HUES6 (cell line): Measurements from ENCODE around the gene TBC1D13.

Experiments used
- H3K27ac ChIP-seq: 2 replicates; pipeline ENCODE4 v1.7.0; 2013; ENCODE audit warnings: low read depth, mild to moderate bottlenecking, low read length, inconsistent platforms
- H3K27me3 ChIP-seq: 2 replicates; pipeline ENCODE4 v1.6.1; 2013; ENCODE audit warnings: low read length; ENCODE audit not compliant: control insufficient read depth, insufficient read depth
- H3K36me3 ChIP-seq: 2 replicates; pipeline ENCODE4 v1.6.1; 2013; ENCODE audit warnings: low read length; ENCODE audit not compliant: control insufficient read depth, insufficient read depth
- H3K4me1 ChIP-seq: 2 replicates; pipeline ENCODE4 v1.6.1; 2013; ENCODE audit warnings: low read length; ENCODE audit not compliant: control insufficient read depth, insufficient read depth
- H3K4me3 ChIP-seq: 2 replicates; pipeline ENCODE4 v1.5.1; 2013; ENCODE audit warnings: low read depth, low read length
- H3K9ac ChIP-seq: one replicate; pipeline ENCODE4 v1.6.1; 2013; ENCODE audit warnings: mild to moderate bottlenecking, low read length
- H3K9me3 ChIP-seq: 2 replicates; pipeline ENCODE4 v1.6.1; 2013; ENCODE audit warnings: low read depth, low read length; ENCODE audit not compliant: control insufficient read depth, insufficient read depth

TBC1D13 gene, protein sequence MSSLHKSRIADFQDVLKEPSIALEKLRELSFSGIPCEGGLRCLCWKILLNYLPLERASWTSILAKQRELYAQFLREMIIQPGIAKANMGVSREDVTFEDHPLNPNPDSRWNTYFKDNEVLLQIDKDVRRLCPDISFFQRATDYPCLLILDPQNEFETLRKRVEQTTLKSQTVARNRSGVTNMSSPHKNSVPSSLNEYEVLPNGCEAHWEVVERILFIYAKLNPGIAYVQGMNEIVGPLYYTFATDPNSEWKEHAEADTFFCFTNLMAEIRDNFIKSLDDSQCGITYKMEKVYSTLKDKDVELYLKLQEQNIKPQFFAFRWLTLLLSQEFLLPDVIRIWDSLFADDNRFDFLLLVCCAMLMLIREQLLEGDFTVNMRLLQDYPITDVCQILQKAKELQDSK

DNA sequence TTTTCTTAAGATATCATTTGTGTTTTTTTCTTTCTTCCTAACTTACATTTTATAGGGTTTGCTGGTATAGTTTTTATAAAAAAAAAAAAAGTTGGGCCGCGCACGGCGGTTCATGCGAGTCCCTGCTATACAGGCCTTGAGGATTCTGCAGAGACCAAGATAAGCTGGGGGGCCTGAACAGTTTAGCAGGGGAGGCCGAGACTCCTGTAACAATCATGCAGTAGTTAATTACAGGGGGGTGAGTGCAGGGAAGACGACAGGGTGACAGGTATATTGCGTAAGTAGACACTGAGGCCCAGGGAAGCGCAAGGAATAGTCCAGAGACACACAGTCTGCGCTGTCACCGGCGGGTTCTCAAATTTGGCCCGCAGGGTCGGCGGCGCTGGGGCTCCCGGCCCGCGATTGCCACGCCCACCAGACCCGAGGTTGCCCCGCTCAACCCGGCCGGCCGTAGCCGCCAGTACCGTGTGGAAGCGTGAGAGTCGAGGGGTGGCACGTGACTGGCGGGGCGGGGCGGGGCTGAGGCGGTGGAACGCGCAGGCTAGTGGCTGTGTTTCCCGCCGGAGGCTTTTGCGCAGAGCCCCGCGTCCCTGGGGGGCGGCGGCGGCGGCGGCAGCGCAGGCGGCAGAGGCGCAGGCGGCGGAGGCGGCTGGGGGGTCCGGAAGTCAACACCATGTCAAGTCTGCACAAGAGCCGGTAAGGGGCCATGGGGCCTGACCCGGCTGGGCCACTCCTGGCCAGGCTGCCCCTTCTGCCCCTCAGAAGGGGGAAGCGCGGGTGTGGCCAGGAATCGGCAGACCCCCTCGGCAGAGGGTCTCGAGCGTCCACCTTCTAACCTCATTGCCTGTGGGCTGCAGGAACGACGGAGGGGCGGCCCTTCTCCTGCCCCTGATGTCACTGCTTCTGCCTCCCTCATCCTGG is at the start of gene TBC1D13:
Gene TBC1D13 (plus strand): TSS at position 573 of the 921 bp plus-strand sequence. CDS start 101 bp downstream, at position 674.
- peak within 1 kb of the TSS; percentile 93 for H3K9ac ChIP-seq
- H3K9me3 ChIP-seq, result no peaks in the 10 kb centered on the region
- peaks cover 20% of the 10 kb centered on the region for H3K36me3 ChIP-seq
- peak within 1 kb of the TSS; percentile 98 for H3K4me3 ChIP-seq
- H3K4me1 ChIP-seq, result peaks cover 5% of the 10 kb centered on the region; the same call in 1 of the 2 replicates
- H3K27me3 ChIP-seq, result no peaks in the 10 kb centered on the region
- H3K27ac ChIP-seq, result peak within 1 kb of the TSS; percentile 43; the same call in 1 of the 2 replicates

DNA sequence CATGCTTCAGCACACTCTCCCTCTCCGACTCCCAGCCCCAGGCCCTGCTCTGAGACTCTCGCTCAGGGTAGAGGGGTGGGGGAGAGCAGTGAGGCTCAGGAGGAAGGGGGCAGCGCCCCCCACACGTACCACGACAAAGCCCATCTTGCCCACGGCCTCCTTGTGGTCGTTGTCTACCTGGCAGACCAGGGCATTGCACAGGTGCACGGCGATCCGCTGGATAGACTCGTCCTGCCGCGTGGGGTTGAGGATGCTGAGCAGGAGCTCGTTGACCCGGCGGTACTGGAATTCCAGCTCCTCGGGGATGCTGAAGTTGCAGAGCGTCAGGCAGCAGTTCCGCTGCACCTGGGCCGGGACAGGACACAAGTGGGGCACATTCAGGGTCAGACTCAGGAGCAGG is 44.7 kb upstream of the TBC1D13 start:
- Histone ChIP-seq H3K36me3 (peaks cover 8% of the 10 kb centered on the region), H3K4me3 (no peak overlapping the region), H3K27ac (no peak overlapping the region), H3K4me1 (no peaks in the 10 kb centered on the region), H3K9me3 (no peaks in the 10 kb centered on the region), H3K27me3 (no peaks in the 10 kb centered on the region), H3K9ac (no peak overlapping the region)

DNA sequence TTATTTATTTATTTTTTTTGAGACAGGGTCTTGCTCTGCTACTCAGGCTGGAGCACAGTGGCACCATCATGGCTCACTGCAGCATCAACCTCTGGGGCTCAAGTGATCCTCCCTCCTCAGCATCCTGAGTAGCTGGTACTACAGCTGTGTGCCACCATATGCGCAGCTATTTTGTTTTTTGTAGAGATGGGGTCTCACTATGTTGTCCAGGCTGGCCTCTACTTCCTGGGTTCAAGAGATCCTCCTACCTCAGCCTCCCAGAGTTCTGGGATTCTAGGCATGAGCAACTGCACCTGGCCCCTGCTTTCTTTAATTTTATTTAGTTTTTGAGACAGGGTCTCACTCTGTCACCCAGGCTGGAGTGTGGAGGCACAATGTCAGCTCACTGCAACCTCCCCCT is 43.6 kb upstream of the TBC1D13 start:
- Histone ChIP-seq H3K9ac (no peak overlapping the region), H3K4me1 (no peaks in the 10 kb centered on the region), H3K36me3 (peaks cover 8% of the 10 kb centered on the region), H3K27ac (no peak overlapping the region), H3K4me3 (no peak overlapping the region), H3K9me3 (no peaks in the 10 kb centered on the region), H3K27me3 (no peaks in the 10 kb centered on the region)

DNA sequence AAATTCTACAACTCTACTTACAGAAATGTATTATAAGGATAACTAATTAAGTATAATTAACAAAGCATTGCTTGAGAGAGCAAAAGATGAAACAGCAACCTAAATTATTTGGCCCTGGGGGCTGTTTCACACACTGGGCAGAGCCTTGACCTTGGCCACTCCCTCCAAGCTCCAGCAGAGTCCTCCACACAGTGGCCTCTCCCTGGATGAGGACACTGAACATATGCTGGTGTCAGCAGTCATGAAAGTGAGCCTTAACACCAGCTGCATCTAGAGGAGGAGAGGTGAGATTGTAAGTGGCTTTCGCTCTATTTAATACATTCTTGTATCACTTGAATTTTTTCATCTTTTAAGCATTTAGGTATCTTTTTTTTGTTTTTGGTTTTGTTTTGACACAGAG is 39.8 kb upstream of the TBC1D13 start:
- no peaks in the 10 kb centered on the region for H3K27me3 ChIP-seq
- H3K9me3 ChIP-seq, result no peaks in the 10 kb centered on the region
- peaks cover 20% of the 10 kb centered on the region for H3K36me3 ChIP-seq
- H3K4me3 ChIP-seq, result no peak overlapping the region
- H3K9ac ChIP-seq, result no peak overlapping the region
- H3K4me1 ChIP-seq, result no peaks in the 10 kb centered on the region
- H3K27ac ChIP-seq, result no peak overlapping the region

DNA sequence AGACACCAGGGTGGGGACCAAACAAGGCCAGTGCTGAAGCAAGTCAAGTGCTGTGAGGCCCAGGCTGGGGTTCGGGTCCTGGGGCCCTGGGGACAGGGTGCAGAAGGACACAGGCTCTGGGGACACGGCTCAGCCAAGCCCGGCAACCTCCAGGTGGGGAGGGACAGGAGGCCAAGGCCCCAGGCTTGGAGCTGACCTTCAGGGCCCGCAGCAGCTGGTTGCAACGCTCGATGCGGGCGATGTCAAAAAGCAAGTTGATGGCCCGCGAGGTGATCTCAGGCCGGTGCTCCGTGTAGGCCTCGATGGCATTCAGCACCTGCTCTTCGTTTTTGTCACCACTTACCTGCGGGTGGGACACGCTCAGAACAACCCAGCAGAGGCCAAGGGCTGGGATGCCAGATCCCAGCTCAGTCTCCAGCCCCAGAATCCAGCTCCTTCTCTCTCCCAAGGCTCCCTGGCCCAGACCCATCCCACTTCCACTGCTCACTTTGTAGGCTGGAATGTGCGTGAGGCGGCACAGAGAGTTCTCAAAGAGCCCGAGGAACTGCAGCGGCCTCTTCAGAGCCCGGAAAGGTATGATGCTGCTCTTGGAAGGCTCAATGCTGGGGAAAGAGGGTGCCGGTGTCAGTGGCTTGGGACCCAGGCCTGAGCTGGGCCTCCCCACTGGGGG is 36.0 kb upstream of the TBC1D13 start:
- H3K9ac ChIP-seq, result no peak overlapping the region
- no peaks in the 10 kb centered on the region for H3K27me3 ChIP-seq
- no peak overlapping the region for H3K27ac ChIP-seq
- H3K36me3 ChIP-seq, result peaks cover 31% of the 10 kb centered on the region
- no peaks in the 10 kb centered on the region for H3K9me3 ChIP-seq
- no peaks in the 10 kb centered on the region for H3K4me1 ChIP-seq
- no peak overlapping the region for H3K4me3 ChIP-seq

DNA sequence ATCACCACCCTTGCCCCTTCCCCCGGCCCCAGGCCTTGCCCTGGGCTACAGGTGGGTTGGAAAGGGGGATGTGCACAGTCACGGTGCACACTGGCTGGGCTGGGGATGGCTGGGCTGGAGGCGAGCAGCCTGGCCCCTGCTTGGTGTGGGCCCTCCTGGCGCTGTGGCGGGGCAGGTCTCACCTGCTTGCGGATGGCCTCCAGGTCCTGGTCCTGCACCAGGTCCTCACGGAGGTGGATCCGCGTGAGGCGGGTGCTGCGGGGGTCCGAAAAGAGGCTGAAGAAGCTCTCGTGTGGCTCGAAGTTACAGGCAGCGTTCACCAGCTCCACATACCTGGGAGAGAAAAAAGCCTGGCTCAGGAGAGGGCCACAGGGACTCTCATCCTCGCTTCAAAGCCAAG is 33.4 kb upstream of the TBC1D13 start:
- H3K9me3 ChIP-seq, result no peaks in the 10 kb centered on the region
- no peak overlapping the region for H3K9ac ChIP-seq
- H3K4me1 ChIP-seq, result no peaks in the 10 kb centered on the region
- no peak overlapping the region for H3K4me3 ChIP-seq
- H3K27me3 ChIP-seq, result no peaks in the 10 kb centered on the region
- peaks cover 31% of the 10 kb centered on the region for H3K36me3 ChIP-seq
- H3K27ac ChIP-seq, result no peak overlapping the region

DNA sequence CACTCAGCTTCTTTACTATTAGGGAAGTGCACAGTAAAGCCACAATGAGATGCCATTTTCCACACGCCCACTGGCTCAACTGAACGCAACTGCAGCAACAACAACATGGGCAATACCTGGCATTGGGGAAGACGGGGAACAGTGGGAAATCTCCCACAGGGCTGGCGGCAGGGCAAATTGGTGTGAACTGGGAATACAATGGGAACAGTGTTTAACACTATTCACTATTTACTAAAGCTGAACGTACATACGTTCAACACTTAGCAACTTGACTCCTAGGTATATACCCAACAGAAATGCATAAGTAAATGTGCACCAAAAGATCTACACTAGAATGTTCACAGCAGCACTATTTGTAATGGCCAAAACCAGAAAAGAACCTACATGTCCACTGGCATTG is 29.5 kb upstream of the TBC1D13 start:
- H3K27me3 ChIP-seq, result no peaks in the 10 kb centered on the region
- H3K9me3 ChIP-seq, result no peaks in the 10 kb centered on the region
- no peak overlapping the region for H3K9ac ChIP-seq
- no peak overlapping the region for H3K4me3 ChIP-seq
- no peak overlapping the region for H3K27ac ChIP-seq
- H3K4me1 ChIP-seq, result no peaks in the 10 kb centered on the region
- H3K36me3 ChIP-seq, result peaks cover 8% of the 10 kb centered on the region

DNA sequence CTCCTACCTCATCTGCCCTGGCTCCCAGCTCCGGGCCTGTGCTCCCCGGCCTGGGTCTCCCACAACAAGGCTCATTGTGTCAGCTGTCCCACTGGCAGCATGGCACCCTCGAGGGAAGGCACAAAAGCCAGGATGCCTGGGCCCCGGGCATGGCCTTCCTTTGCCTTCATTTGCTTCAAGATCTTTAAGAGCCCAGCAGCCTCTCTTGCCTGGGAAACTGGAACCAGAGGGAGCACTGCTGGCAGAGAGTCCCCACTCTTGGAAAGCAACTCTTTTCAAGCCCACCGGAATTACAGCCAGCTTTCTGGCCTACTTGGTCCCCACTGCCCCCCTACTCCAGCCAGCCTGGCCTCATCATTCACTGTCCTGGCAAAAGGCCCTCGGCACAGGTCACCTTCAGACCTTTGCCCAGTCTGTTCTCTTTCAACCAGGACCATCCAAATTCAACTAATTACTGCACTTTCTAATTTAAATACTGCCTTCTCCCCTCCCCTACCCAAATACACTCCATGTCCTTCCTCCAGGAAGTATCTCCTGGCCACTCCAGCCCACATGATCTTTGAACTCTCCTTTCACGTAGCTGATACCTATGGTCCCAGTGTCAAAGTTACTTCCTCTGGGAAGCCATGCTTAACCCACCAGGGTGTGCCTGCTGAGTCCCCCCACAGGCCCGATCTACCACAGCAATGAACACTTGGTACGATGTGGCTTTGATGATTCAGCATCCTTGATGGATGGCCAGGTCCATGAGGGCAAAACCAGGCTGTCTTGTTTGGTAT is 24.2 kb upstream of the TBC1D13 start:
- Histone ChIP-seq H3K36me3 (no peaks in the 10 kb centered on the region), H3K27me3 (no peaks in the 10 kb centered on the region), H3K9ac (no peak overlapping the region), H3K27ac (no peak overlapping the region), H3K4me1 (peaks cover 8% of the 10 kb centered on the region; the same call in 1 of the 2 replicates), H3K4me3 (no peak overlapping the region), H3K9me3 (no peaks in the 10 kb centered on the region)

DNA sequence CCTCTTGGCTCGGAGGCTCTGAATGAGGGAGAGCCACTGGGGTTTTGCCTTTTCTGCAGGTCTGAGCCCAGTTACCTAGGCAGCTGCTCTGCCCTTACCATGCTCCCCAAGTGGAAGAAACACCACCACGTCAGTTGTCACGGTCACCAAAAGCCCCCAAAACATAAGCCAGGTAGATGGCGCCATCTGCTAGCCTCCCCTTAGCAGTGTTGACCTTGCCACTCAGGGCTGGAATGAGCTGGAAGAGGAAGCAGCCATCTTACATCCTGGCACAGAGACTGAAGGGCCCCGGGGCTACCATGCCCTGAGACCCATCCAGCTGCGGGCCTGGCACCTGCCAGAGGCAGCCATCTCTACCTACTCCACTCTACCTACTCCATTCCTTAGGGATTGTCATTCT is 22.7 kb upstream of the TBC1D13 start:
- H3K36me3 ChIP-seq, result no peaks in the 10 kb centered on the region
- H3K4me1 ChIP-seq, result peaks cover 8% of the 10 kb centered on the region; the same call in 1 of the 2 replicates
- no peak overlapping the region for H3K27ac ChIP-seq
- no peak overlapping the region for H3K9ac ChIP-seq
- no peaks in the 10 kb centered on the region for H3K27me3 ChIP-seq
- H3K4me3 ChIP-seq, result no peak overlapping the region
- H3K9me3 ChIP-seq, result no peaks in the 10 kb centered on the region

DNA sequence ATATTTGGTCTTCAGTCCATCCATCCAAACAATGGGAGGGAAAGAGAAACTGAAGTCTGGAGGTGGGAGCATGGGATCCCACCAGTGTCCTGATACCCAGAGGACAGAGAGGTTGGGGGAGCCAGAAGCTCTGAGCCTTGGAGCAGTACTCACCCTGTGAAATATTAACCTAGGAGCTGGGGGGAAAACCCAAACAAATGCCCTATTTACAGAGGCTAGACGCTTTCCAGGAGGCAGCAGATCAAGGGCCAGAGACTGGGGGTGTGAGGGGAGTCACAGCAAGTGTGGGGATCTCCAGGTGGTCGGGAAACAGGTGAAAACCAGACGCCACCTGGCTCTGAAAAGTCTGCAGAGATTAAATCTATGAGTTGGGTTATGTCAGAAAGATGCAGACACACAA is 21.6 kb upstream of the TBC1D13 start:
- Histone ChIP-seq H3K9ac (no peak overlapping the region), H3K9me3 (no peaks in the 10 kb centered on the region), H3K4me3 (no peak overlapping the region), H3K36me3 (no peaks in the 10 kb centered on the region), H3K4me1 (peaks cover 8% of the 10 kb centered on the region; the same call in 1 of the 2 replicates), H3K27ac (no peak overlapping the region), H3K27me3 (no peaks in the 10 kb centered on the region)
